Osteocyte (in vitro differentiated cells): ENCODE data around the gene DPCD. TPM values are rescaled to one million over a fixed set of nuclear protein-coding genes. Genes with fewer than 3 reads are reported as not detected.

Experiments
- DNase-seq: peaks from one replicate; pipeline ENCODE4 v3.0.0; 2021; ENCODE audit warnings: mixed read lengths; ENCODE audit not compliant: unreplicated experiment; ENCODE audit errors: extremely low spot score
- H3K27ac Mint-ChIP-seq: one replicate; pipeline ENCODE4 v1.8.0; 2021; ENCODE audit warnings: mild to moderate bottlenecking, mixed read lengths; ENCODE audit not compliant: unreplicated experiment
- H3K27me3 Mint-ChIP-seq: one replicate; pipeline ENCODE4 v1.8.0; 2021; ENCODE audit warnings: mixed read lengths; ENCODE audit not compliant: unreplicated experiment
- H3K36me3 Mint-ChIP-seq: one replicate; pipeline ENCODE4 v1.8.0; 2021; ENCODE audit warnings: mixed read lengths; ENCODE audit not compliant: unreplicated experiment
- H3K4me1 Mint-ChIP-seq: one replicate; pipeline ENCODE4 v1.8.0; 2021; ENCODE audit warnings: mixed read lengths; ENCODE audit not compliant: unreplicated experiment
- H3K4me3 Mint-ChIP-seq: one replicate; pipeline ENCODE4 v1.8.0; 2021; ENCODE audit warnings: mild to moderate bottlenecking, moderate library complexity, mixed read lengths; ENCODE audit not compliant: unreplicated experiment
- H3K9me3 Mint-ChIP-seq: one replicate; pipeline ENCODE4 v1.8.0; 2021; ENCODE audit warnings: mixed read lengths; ENCODE audit not compliant: unreplicated experiment
- CTCF ChIP-seq: fragments of 200-600 bp; sonication (generic); IDR thresholded peaks from 2 replicates; pipeline ENCODE4 v1.5.0; 2021; ENCODE audit warnings: antibody characterized with exemption, mild to moderate bottlenecking, moderate library complexity
- total RNA-seq: library from RNA; stranded (reverse); gene quantifications from 2 replicates; pipeline ENCODE4 v1.2.1, GENCODE V29; 2021

Gene DPCD
- total RNA-seq, 1 donor from 2014 or later: 15.3 TPM

- Mint-ChIP-seq H3K36me3 (peaks cover 3% of the 10 kb centered on the region), H3K4me1 (peaks cover 13% of the 10 kb centered on the region), H3K27ac (no peak overlapping the region), H3K9me3 (no peaks in the 10 kb centered on the region), H3K27me3 (peaks cover 8% of the 10 kb centered on the region), H3K4me3 (no peak overlapping the region)
- no peak for DNase-seq
- TF ChIP-seq CTCF: no peak
These were observed 14.0 kb upstream of the DPCD start for GRCh38 chr10:101573885-101574753.

GRCh38 chr10:101575091-101575490, 13.0 kb upstream of the DPCD start:
- DNase-seq: no peak
- Mint-ChIP-seq H3K36me3 (peaks cover 3% of the 10 kb centered on the region), H3K9me3 (no peaks in the 10 kb centered on the region)

GRCh38 chr10:101575580-101576210, 12.4 kb upstream of the DPCD start:
- peaks cover 3% of the 10 kb centered on the region for H3K36me3 Mint-ChIP-seq
- H3K27me3 Mint-ChIP-seq: no peaks in the 10 kb centered on the region
- DNase-seq: no peak
- no peaks in the 10 kb centered on the region for H3K9me3 Mint-ChIP-seq
- H3K4me1 Mint-ChIP-seq: peaks cover 5% of the 10 kb centered on the region
- no peak overlapping the region for H3K4me3 Mint-ChIP-seq
- no peak overlapping the region for H3K27ac Mint-ChIP-seq
- no peak for TF ChIP-seq CTCF

More at GRCh38 chr10:101575091-101575490, 13.0 kb upstream of the DPCD start:
- Mint-ChIP-seq H3K27me3 (no peaks in the 10 kb centered on the region), H3K27ac (no peak overlapping the region), H3K4me3 (no peak overlapping the region), H3K4me1 (peaks cover 8% of the 10 kb centered on the region)
- no peak for TF ChIP-seq CTCF

- H3K4me1 Mint-ChIP-seq: no peaks in the 10 kb centered on the region
- H3K36me3 Mint-ChIP-seq: peaks cover 3% of the 10 kb centered on the region
- H3K9me3 Mint-ChIP-seq: no peaks in the 10 kb centered on the region
- H3K4me3 Mint-ChIP-seq: no peak overlapping the region
- DNase-seq: no peak
- TF ChIP-seq CTCF: no peak
- no peaks in the 10 kb centered on the region for H3K27me3 Mint-ChIP-seq
- H3K27ac Mint-ChIP-seq: no peak overlapping the region
These were observed 11.8 kb upstream of the DPCD start for GRCh38 chr10:101576211-101576863.
